IMR-90 (cell line): ENCODE measurements around the gene DNAH8. TPM values are rescaled to one million over a fixed set of nuclear protein-coding genes. Genes with fewer than 3 reads are reported as not detected.

Source experiments
- ATAC-seq: fragments of 200-7000 bp; cut with Tn5 transposase; 2 replicates; pipeline ENCODE4 v1.9.1; 2020; ENCODE audit warnings: low read depth, mild to moderate bottlenecking, moderate library complexity
- BruUV-seq: library from RNA; stranded (reverse); fragments of 400-500 nt; replicated peaks from 2 replicates; lab custom pipeline; 2021; lab: Mats Ljungman, UMichigan
- CTCF ChIA-PET: fragments of 300-600 bp; formaldehyde crosslinking; extraction: SDS; loops from one replicate; lab custom pipeline; 2021; ENCODE audit warnings: antibody characterized with exemption; lab: Yijun Ruan, JAX
- POLR2A ChIA-PET: fragments of 300-600 bp; sonication (Branson Sonifier 250); formaldehyde crosslinking; loops from one replicate; lab custom pipeline; 2022; ENCODE audit warnings: antibody characterized with exemption; ENCODE audit not compliant: unreplicated experiment; lab: Charles Lee
- DNase-seq: peaks from one replicate; pipeline ENCODE4 v3.0.0; 2013
- H2AFZ ChIP-seq: replicated peaks from 2 replicates; pipeline ENCODE3; 2013; ENCODE audit warnings: low read length, mild to moderate bottlenecking; ENCODE audit not compliant: poor library complexity
- H2AK5ac ChIP-seq: 2 replicates; pipeline ENCODE4 v1.6.1; 2013; ENCODE audit warnings: low read depth, low read length, inconsistent platforms
- H2AK9ac ChIP-seq: replicated peaks from 2 replicates; pipeline ENCODE3; 2013; ENCODE audit warnings: mild to moderate bottlenecking, low read depth, low read length, moderate library complexity; ENCODE audit not compliant: poor library complexity
- H2BK120ac ChIP-seq: 2 replicates; pipeline ENCODE4 v1.6.1; 2013; ENCODE audit warnings: low read depth, low read length, inconsistent platforms
- H2BK15ac ChIP-seq: 3 replicates; pipeline ENCODE4 v1.6.1; 2013; ENCODE audit warnings: low read depth, low read length, inconsistent platforms
- H2BK20ac ChIP-seq: 2 replicates; pipeline ENCODE4 v1.6.1; 2013; ENCODE audit warnings: low read depth, mild to moderate bottlenecking, inconsistent platforms, low read length, moderate library complexity
- H2BK5ac ChIP-seq: 2 replicates; pipeline ENCODE4 v1.6.1; 2013; ENCODE audit warnings: mild to moderate bottlenecking, low read depth, low read length, inconsistent platforms; ENCODE audit not compliant: poor library complexity, severe bottlenecking
- H3K14ac ChIP-seq: replicated peaks from 2 replicates; pipeline ENCODE4 v1.6.1; 2013; ENCODE audit warnings: low read depth, low read length, inconsistent platforms
- H3K18ac ChIP-seq: 2 replicates; pipeline ENCODE4 v1.6.1; 2013; ENCODE audit warnings: low read depth, low read length, control low read depth
- H3K23ac ChIP-seq: 2 replicates; pipeline ENCODE4 v1.6.1; 2013; ENCODE audit warnings: low read depth, low read length, inconsistent platforms
- H3K27ac ChIP-seq: 2 replicates; pipeline ENCODE4 v1.5.1; 2013; ENCODE audit warnings: mild to moderate bottlenecking, control low read depth, low read length; ENCODE audit not compliant: insufficient read depth
- H3K27me3 ChIP-seq: 2 replicates; pipeline ENCODE4 v1.6.1; 2013; ENCODE audit warnings: low read length; ENCODE audit not compliant: control insufficient read depth, insufficient read depth
- H3K36me3 ChIP-seq: 2 replicates; pipeline ENCODE4 v1.6.1; 2013; ENCODE audit warnings: low read length, mixed read lengths; ENCODE audit not compliant: control insufficient read depth, insufficient read depth
- H3K4ac ChIP-seq: 2 replicates; pipeline ENCODE4 v1.6.1; 2013; ENCODE audit warnings: low read depth, low read length, inconsistent platforms
- H3K4me1 ChIP-seq: 2 replicates; pipeline ENCODE4 v1.6.1; 2013; ENCODE audit warnings: low read length, mixed read lengths; ENCODE audit not compliant: control insufficient read depth, insufficient read depth
- H3K4me2 ChIP-seq: 2 replicates; pipeline ENCODE4 v1.6.1; 2013; ENCODE audit warnings: low read depth, mild to moderate bottlenecking, control low read depth, low read length, moderate library complexity
- H3K4me3 ChIP-seq: 2 replicates; pipeline ENCODE4 v1.5.1; 2013; ENCODE audit warnings: low read depth, mild to moderate bottlenecking, control low read depth, low read length, moderate library complexity; ENCODE audit not compliant: insufficient read depth
- H3K56ac ChIP-seq: 2 replicates; pipeline ENCODE4 v1.6.1; 2013; ENCODE audit warnings: low read length, inconsistent platforms; ENCODE audit not compliant: insufficient read depth; ENCODE audit errors: extremely low read depth
- H3K79me1 ChIP-seq, 2 experiments: 2 replicates each; pipeline ENCODE4 v1.6.1; 2013; ENCODE audit warnings: low read length in 2 of 2, inconsistent platforms in 1 of 2, low read depth in 1 of 2
- H3K9ac ChIP-seq: 2 replicates; pipeline ENCODE4 v1.6.1; 2013; ENCODE audit warnings: low read depth, low read length, control low read depth
- H3K9me1 ChIP-seq: 2 replicates; pipeline ENCODE4 v1.6.1; 2013; ENCODE audit warnings: low read length, inconsistent platforms; ENCODE audit not compliant: insufficient read depth
- H3K9me3 ChIP-seq: 2 replicates; pipeline ENCODE4 v1.6.1; 2013; ENCODE audit warnings: low read length; ENCODE audit not compliant: control insufficient read depth, insufficient read depth
- H4K20me1 ChIP-seq: 2 replicates; pipeline ENCODE4 v1.6.1; 2013; ENCODE audit warnings: low read length, inconsistent platforms; ENCODE audit not compliant: insufficient read depth
- H4K5ac ChIP-seq: 2 replicates; pipeline ENCODE4 v1.6.1; 2013; ENCODE audit warnings: mild to moderate bottlenecking, low read depth, low read length, control low read depth
- H4K8ac ChIP-seq, 2 experiments: 2 replicates each; pipeline ENCODE4 v1.6.1; 2013; ENCODE audit warnings: low read depth in 2 of 2, low read length in 2 of 2, control low read depth in 1 of 2, inconsistent platforms in 1 of 2
- H4K91ac ChIP-seq: 2 replicates; pipeline ENCODE4 v1.6.1; 2013; ENCODE audit warnings: low read depth, low read length, inconsistent platforms; ENCODE audit not compliant: insufficient read depth
- BHLHE40 ChIP-seq: fragments of 150-350 bp; IDR thresholded peaks from 2 replicates; pipeline ENCODE4 v1.6.1; 2016; ENCODE audit warnings: mild to moderate bottlenecking, low read depth, low read length
- CEBPB ChIP-seq: IDR thresholded peaks from 2 replicates; pipeline ENCODE4 v1.6.1; 2012; ENCODE audit warnings: low read depth, low read length, improper control_type of control experiment
- CHD1 ChIP-seq: IDR thresholded peaks from 2 replicates; pipeline ENCODE4 v1.6.1; 2012; ENCODE audit warnings: low read depth, low read length, improper control_type of control experiment
- ELK1 ChIP-seq: fragments of 150-350 bp; IDR thresholded peaks from 2 replicates; pipeline ENCODE4 v1.6.1; 2016; ENCODE audit warnings: low read depth, mild to moderate bottlenecking, low read length, moderate library complexity, borderline replicate concordance
- FOS ChIP-seq: fragments of 150-350 bp; IDR thresholded peaks from 2 replicates; pipeline ENCODE4 v1.6.1; 2016; ENCODE audit warnings: low read depth, low read length
- MAFK ChIP-seq: IDR thresholded peaks from 2 replicates; pipeline ENCODE4 v1.6.1; 2012; ENCODE audit warnings: low read depth, low read length, improper control_type of control experiment
- MAZ ChIP-seq: IDR thresholded peaks from 2 replicates; pipeline ENCODE4 v1.6.1; 2012; ENCODE audit warnings: low read depth, mild to moderate bottlenecking, low read length, improper control_type of control experiment, moderate library complexity, borderline replicate concordance
- MXI1 ChIP-seq: IDR thresholded peaks from 2 replicates; pipeline ENCODE4 v1.6.1; 2012; ENCODE audit warnings: low read depth, mild to moderate bottlenecking, low read length, moderate library complexity, borderline replicate concordance
- POLR2A ChIP-seq: IDR thresholded peaks from 2 replicates; pipeline ENCODE4 v1.6.1; 2012; ENCODE audit warnings: mild to moderate bottlenecking, low read depth, low read length
- RAD21 ChIP-seq: IDR thresholded peaks from 2 replicates; pipeline ENCODE4 v1.6.1; 2012; ENCODE audit warnings: low read length, improper control_type of control experiment
- RCOR1 ChIP-seq: IDR thresholded peaks from 2 replicates; pipeline ENCODE4 v1.6.1; 2012; ENCODE audit warnings: mild to moderate bottlenecking, low read length, improper control_type of control experiment; ENCODE audit not compliant: insufficient replicate concordance
- RFX5 ChIP-seq: IDR thresholded peaks from 2 replicates; pipeline ENCODE4 v1.8.0; 2012; ENCODE audit warnings: low read depth, mild to moderate bottlenecking, low read length, moderate library complexity
- SMC3 ChIP-seq: fragments of 150-350 bp; IDR thresholded peaks from 2 replicates; pipeline ENCODE4 v1.6.1; 2016; ENCODE audit warnings: low read depth, mild to moderate bottlenecking, antibody characterized with exemption, low read length, moderate library complexity
- USF2 ChIP-seq: fragments of 150-350 bp; IDR thresholded peaks from 2 replicates; pipeline ENCODE4 v1.6.1; 2017; ENCODE audit warnings: mild to moderate bottlenecking, antibody characterized with exemption, low read length, low read depth
- WGBS, 2 experiments: methylation state at CpG; one replicate each; pipeline versions ENCODE4 v1.1.5 to v1.1.7; 2013; ENCODE audit warnings: missing lambda C conversion rate in 2 of 2; ENCODE audit not compliant: insufficient read length in 1 of 2; ENCODE audit errors: extremely low coverage in 2 of 2; 5-methylcytosine and 5-hydroxymethylcytosine counted together
- dilution Hi-C: fragments of 300-500 bp; cut with HindIII; formaldehyde crosslinking; loops from one replicate; pipeline ENCODE4 v1.14.3; 2018; ENCODE audit warnings: low sequenced_read_pairs; ENCODE audit not compliant: unreplicated experiment
- in situ Hi-C: fragments of 300-500 bp; cut with MboI; formaldehyde crosslinking; loops from 3 replicates; pipeline ENCODE4 v1.14.3; 2019; ENCODE audit warnings: low sequenced_read_pairs, inconsistent platforms, mixed read lengths
- intact Hi-C: fragments of 100-400 bp; cut with micrococcal nuclease; formaldehyde crosslinking; loops from 2 replicates; pipeline ENCODE4 v1.10.0; 2022
- polyA plus RNA-seq, 3 experiments: library from polyadenylated mRNA; depleted of rRNA; stranded (reverse); fragments of >200 nt; gene quantifications; 2 replicates each; pipeline ENCODE4 v1.2.3, GENCODE V29; 2012; ENCODE audit warnings: low replicate concordance in 1 of 3
- total RNA-seq: library from RNA; depleted of rRNA; stranded (reverse); fragments of >200 nt; gene quantifications from 2 replicates; pipeline ENCODE4 v1.2.3, GENCODE V29; 2012

DNAH8 gene
- total and polyA plus RNA-seq, 2 of the 4 experiments (the other 2 are of a cell fraction): not detected

- H2BK5ac ChIP-seq: no peak overlapping the region
- in situ Hi-C loops (loop anchor here (10.0 kb wide), 1 partner anchor 328 kb away; no protein-coding TSS in a partner anchor), dilution Hi-C loops (no loop called here), intact Hi-C loops (no loop called here)
- no peak overlapping the region for H2AK9ac ChIP-seq
- no peak overlapping the region for H3K23ac ChIP-seq
- H3K36me3 ChIP-seq: no peaks in the 10 kb centered on the region
- H4K20me1 ChIP-seq: no peaks in the 10 kb centered on the region
- H3K9me1 ChIP-seq: no peaks in the 10 kb centered on the region
- no peak overlapping the region for H3K56ac ChIP-seq
- H3K4ac ChIP-seq: no peak overlapping the region
- no peak overlapping the region for H3K4me3 ChIP-seq
- ChIA-PET CTCF (no interaction called here), POLR2A (no interaction called here)
- H3K79me1 ChIP-seq: no peaks in the 10 kb centered on the region
- ATAC-seq (no peak), DNase-seq (no peak)
- H3K9ac ChIP-seq: no peak overlapping the region
- H3K14ac ChIP-seq: no peak overlapping the region
- no peak overlapping the region for H4K8ac ChIP-seq
- no peak overlapping the region for H2AK5ac ChIP-seq
- TF ChIP-seq RAD21 (no peak), MAZ (no peak), CHD1 (no peak), SMC3 (no peak), BHLHE40 (no peak), POLR2A (no peak), USF2 (no peak), MAFK (no peak), FOS (no peak), RCOR1 (no peak), ELK1 (no peak), RFX5 (no peak), MXI1 (no peak), CEBPB (no peak)
- no peaks in the 10 kb centered on the region for H3K4me1 ChIP-seq
- BruUV-seq: no TSS peak
- H2AFZ ChIP-seq: no peak overlapping the region
- no peak overlapping the region for H4K91ac ChIP-seq
- H3K4me2 ChIP-seq: no peak overlapping the region
- H3K27me3 ChIP-seq: no peaks in the 10 kb centered on the region
- no peak overlapping the region for H2BK20ac ChIP-seq
- H2BK15ac ChIP-seq: no peak overlapping the region
- no peak overlapping the region for H4K5ac ChIP-seq
- no peak overlapping the region for H3K27ac ChIP-seq
- no peak overlapping the region for H2BK120ac ChIP-seq
- no CpG with 5 or more reads among the region's 6 CpGs for WGBS, 2 experiments
- no peaks in the 10 kb centered on the region for H3K9me3 ChIP-seq
- H3K18ac ChIP-seq: no peak overlapping the region
These were observed 261.8 kb downstream of the DNAH8 start for GRCh38 chr6:38976801-38977500.
